ENCODE measurements around the gene PCTP.
A peak's percentile ranks its signal among the peaks of the same experiment; 100 is the strongest.

PCTP gene

GRCh38 chr17:55757659-55758058, 6.8 kb downstream of the PCTP start:
- DNase-seq (ENCODE audit: low spot score): no peak

DNA sequence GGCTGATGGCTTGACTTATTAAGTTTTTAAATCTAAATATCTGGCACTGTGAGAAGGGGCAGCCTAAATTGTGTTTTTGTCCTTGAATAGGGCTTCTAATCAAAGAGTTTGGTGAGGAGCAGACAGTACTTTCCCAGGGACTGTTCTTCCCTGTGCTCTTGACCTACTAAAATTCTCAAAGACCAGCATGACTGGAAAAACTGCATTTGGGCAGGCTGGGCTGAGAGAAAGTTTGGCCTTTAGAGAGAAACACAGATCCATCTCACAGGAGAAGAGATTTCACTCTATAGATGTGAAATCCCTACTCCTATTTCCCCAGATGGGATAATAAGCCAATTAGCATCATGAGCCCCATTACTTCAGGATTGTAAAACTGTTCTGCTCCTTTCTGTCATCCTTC, 7.3 kb downstream of the PCTP start:
- no peak for DNase-seq (ENCODE audit: low spot score)

GRCh38 chr17:55760643-55761355, 9.9 kb downstream of the PCTP start:
- no peak for DNase-seq (ENCODE audit: low spot score)

- DNase-seq (ENCODE audit: low spot score): no peak
These were observed 11.4 kb downstream of the PCTP start for GRCh38 chr17:55762086-55762858.

DNA sequence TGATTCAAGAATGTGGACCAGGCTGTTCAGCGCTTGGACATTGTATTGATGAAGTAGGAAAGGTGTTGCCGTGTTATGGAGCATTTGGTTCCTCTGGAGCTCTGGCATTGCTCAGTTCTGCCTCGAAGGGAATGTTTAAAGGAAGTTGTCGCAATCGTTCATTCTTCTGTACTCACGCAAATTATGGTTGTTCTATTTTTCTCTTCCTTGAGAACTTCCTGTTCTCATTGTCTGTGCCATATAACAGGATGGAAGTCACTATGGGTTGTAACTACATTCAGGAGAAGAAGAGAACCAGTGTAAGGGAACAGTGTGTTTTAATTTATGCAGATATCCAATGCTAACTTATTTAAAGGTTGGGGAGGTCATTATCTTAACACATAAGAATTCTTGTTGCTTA, 13.0 kb downstream of the PCTP start:
- DNase-seq (ENCODE audit: low spot score): no peak

DNA sequence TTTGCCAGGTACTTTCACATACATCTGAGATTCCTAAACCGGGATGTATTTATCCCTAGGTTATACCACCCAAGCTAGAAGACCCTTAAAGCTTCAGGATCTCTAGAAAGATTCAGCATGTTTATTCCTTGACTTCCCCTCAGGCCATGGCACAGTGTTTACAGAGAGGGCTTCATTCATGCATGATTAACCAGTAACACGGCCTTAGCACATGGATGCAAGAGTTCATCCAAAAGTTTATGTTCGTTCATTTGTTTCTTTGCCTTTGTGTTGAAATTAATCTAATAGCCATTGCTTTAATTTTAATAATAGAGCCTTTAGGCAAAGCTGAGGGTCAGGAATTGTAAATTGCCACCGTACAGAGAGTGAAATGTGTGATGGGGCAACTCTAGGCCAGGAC, 13.8 kb downstream of the PCTP start:
- no peak for DNase-seq (ENCODE audit: low spot score)

- no peak for DNase-seq (ENCODE audit: low spot score)
These were observed 14.6 kb downstream of the PCTP start for GRCh38 chr17:55765472-55765871.

GRCh38 chr17:55768936-55769624, 18.2 kb downstream of the PCTP start:
- no peak for DNase-seq (ENCODE audit: low spot score)

DNA sequence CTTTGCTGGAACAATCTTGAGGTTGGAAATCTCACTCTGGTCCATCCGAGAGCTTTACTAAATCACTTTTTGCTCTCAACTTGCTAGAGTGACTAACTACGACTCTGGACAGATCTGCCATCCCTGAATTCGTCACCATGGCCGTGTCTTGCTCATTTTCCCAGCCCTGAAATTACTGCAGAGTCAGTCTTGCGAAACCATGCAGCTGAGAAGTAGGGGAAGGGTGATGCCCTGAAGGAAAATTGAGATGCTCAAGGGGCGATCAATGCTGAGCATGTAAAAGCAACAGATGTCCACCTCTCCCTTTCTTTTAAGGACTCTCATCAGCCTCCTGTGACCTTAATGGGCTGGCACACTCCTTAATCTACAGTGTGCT, 18.8 kb downstream of the PCTP start:
- DNase-seq (ENCODE audit: low spot score): no peak

GRCh38 chr17:55770196-55770870, 19.5 kb downstream of the PCTP start:
- DNase-seq (ENCODE audit: low spot score): peak; percentile 15

DNA sequence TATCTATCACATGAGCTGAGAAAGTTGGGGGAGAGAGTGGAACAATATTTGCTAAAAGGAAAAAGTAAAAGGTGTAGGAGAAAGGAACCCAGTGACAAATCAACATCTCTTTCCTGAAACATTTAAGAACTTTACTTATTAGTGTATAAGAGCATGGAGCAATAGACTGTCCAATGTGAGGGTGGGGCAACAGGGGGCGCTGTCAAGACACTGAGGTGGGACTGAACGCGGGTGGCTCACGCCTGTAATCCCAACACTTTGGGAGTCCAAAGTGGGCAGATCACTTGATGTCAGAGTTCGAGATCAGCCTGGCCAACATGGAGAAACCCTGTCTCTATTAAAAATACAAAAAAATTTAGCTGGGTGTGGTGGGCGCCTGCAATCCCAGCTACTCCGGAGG, 21.2 kb downstream of the PCTP start:
- no peak for DNase-seq (ENCODE audit: low spot score)

GRCh38 chr17:55773671-55774070, 22.8 kb downstream of the PCTP start:
- no peak for DNase-seq (ENCODE audit: low spot score)

DNA sequence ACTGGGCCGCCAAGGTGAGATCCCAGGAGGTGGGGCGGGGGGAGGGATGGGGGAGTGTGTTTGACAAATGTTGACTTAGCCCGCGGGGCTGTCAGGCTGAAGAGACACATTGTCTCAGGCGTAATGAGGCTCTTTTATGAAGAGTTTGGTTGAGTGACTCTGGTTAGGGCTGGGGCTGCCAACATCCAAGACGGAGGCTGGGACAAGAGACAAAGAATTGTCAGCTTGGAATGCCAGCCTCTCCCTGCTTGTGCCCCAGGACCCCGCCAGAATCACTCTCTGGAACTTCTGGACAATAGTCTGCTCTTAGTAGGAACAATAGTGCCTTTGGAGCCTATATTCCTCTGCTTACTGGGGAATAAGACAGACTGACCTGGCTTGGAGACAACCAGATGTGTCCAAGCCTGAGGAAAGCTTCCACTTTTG, 24.0 kb downstream of the PCTP start:
- DNase-seq (ENCODE audit: low spot score): no peak

DNA sequence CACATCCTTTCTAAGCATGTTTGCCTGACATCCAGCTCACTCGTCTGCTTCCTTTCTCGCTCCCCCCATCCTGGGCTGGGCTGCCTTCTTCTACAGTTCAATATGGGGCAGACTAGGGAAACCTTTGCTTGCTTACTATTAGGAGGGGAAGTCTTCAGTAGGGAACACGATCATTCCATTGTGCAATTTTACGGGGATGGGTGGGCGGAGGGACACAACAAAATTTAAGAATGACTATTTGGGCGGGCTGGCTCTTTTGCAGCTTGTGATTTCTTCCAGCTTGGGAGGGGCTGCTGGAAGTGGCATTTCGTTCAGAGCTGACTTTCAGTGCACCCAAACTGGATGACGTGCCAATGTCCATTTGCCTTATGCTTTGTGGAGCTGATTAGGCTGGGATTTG, 25.4 kb downstream of the PCTP start:
- DNase-seq (ENCODE audit: low spot score): no peak

GRCh38 chr17:55777471-55777971, 26.7 kb downstream of the PCTP start:
- DNase-seq (ENCODE audit: low spot score): no peak

DNA sequence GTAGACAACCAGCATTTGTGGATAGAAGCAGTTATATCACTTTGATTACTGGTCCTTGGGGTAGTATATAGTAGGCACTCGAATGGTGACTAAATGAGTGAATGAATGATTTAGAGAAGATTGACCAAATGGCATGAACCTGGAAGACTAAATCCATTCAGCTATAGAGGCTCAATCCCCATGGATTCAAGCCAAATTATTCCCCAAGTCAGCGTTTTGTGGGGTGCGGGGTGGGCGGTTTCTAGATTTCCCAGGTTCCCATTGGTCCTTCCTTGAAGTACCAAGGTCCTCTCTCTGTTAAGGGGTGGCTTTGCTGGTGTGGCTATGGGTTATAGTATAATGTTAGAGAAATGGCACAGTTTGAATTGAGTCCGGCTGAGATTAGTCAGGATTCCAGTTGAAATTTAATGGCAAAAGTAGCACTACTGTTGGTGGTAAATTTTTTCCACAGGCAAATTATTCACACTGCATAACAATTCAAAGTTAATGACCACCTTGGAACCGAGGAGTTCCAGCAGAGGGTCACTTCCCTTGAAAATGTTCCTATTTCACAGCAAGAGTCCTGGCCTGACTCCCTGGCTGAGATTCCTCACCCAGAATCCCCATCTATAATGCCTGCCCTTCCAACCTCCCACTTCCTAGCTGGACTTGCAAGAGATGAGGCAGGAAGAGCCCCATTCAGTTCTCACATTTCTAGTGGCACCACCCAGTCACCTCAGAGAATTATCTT, 27.7 kb downstream of the PCTP start:
- DNase-seq (ENCODE audit: low spot score): no peak

DNA sequence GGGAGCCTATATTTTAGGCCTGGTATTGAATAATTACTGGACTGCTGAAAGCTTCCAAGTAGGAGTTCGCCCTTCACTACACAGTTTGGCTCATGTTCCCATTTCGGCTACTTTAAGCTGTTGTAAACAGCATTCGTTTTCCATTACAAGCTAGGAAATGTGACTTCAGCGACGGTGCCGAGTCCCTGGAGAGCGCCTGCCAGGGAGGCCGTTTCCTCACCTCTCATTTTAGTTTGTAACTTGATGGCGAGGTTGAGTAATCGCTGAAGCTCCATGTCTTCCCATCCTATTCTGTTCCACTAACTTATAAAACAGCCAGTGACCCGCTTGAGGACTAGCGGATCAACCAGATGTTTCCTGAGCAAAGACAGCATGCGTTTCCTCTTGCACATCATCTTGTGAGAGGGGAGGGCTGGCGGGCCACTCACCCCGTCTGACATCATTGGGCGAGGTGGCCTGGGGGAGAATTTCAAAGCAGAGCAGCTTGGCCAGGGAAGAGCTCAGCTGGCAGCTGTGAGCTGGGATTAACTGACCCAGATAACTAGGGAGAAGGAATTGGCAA, 32.9 kb downstream of the PCTP start:
- no peak for DNase-seq (ENCODE audit: low spot score)

DNA sequence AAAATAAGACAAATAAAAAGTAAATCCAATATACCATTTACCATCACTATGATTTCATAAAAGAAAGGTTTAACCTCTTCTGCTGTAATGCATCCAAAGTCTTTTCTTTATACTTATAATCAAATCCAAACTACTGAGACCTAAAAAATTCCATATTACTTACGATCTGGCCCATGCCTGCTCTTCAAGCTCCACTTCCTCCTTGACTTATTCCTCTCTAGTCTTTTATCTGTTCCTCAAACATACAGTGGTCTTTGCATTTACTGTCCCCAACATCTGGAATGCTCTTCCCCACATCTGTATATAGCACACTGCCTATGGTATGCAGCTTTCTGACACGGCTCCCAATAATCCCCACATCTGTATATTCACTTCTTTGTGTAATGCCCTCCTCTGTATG, 33.8 kb downstream of the PCTP start:
- DNase-seq (ENCODE audit: low spot score): no peak

GRCh38 chr17:55785181-55785580, 34.3 kb downstream of the PCTP start:
- no peak for DNase-seq (ENCODE audit: low spot score)

DNA sequence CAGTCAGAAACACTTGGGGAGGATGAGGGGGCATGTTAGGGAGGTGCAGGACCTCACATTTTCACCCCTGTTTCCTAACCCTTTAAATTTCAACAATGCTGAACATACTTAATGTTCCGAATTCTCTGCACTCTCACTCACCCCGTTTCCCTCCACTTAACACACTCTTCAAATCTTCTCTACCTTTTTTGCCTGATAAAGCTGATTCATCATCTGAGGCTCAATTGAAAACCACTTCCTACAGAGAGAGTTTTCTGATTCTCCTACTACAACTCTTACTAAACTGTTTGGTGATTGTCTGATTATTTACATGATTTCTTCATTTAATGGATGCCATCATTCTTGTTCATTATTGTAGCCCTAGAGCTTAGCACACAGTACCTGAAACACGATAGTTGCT, 42.4 kb downstream of the PCTP start:
- DNase-seq (ENCODE audit: low spot score): no peak

GRCh38 chr17:55794725-55795482, 44.1 kb downstream of the PCTP start:
- no peak for DNase-seq (ENCODE audit: low spot score)

All from activated CD4-positive, alpha-beta T cell treated with anti-CD3 and anti-CD28 coated beads, Interleukin-2, Interleukin-4, amounts not matched to agents 100 ng/mL and 50 ng/mL, durations not matched to agents 16 hours and 8 hours (primary cell).